Left hindlimb (tissue), 1 donor: ENCODE measurements around the gene COG2.
"Not testable (repeated sequence)": the region's sequence is repeated elsewhere in the genome, so short reads cannot be mapped to it uniquely, and the experiment has no call there.

Source experiments
- DNase-seq: peaks from one replicate; pipeline ENCODE4 v3.0.0-alpha.2; 2018

The COG2 gene

GRCh38 chr1:230626232-230626631 is 16.0 kb upstream of the COG2 start:
- no peak for DNase-seq

GRCh38 chr1:230627767-230628166 is 14.5 kb upstream of the COG2 start:
- no peak for DNase-seq

DNA sequence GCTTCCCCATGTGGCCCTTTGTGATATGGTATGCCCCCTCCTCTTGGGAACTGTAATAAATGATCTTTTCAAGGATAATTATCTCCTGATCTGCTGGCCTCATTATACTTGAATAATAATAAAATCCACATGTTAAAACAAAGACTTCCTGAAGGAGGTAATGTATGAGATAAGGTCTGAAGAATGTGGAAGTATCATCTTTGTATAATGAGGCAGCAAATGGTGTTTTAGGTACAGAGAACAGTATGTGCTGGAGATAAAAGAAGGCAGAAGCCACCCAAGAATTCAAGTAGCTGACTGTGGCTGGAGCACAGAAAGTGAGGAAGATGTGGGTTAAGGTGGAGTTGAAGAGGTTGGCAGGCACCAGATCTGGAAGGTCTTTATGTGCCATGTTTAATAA is 12.8 kb upstream of the COG2 start:
- no peak for DNase-seq

GRCh38 chr1:230631477-230631876 is 10.8 kb upstream of the COG2 start:
- no peak for DNase-seq

- DNase-seq: no peak
Observed at GRCh38 chr1:230632273-230632873, 9.9 kb upstream of the COG2 start.

- no peak for DNase-seq
Observed at GRCh38 chr1:230633469-230633868, 8.8 kb upstream of the COG2 start.

GRCh38 chr1:230634384-230634783 is 7.9 kb upstream of the COG2 start:
- DNase-seq: no peak

GRCh38 chr1:230636575-230637148 is 5.6 kb upstream of the COG2 start:
- DNase-seq: no peak

GRCh38 chr1:230639714-230640209 is 2.5 kb upstream of the COG2 start:
- no peak for DNase-seq

- no peak for DNase-seq
Observed at GRCh38 chr1:230641346-230641745, 935 bp upstream of the COG2 start.

GRCh38 chr1:230641900-230642262 is 400 bp upstream of the COG2 start:
- DNase-seq: no peak

GRCh38 chr1:230643908-230644307 is 1.6 kb downstream of the COG2 start:
- DNase-seq: no peak

DNA sequence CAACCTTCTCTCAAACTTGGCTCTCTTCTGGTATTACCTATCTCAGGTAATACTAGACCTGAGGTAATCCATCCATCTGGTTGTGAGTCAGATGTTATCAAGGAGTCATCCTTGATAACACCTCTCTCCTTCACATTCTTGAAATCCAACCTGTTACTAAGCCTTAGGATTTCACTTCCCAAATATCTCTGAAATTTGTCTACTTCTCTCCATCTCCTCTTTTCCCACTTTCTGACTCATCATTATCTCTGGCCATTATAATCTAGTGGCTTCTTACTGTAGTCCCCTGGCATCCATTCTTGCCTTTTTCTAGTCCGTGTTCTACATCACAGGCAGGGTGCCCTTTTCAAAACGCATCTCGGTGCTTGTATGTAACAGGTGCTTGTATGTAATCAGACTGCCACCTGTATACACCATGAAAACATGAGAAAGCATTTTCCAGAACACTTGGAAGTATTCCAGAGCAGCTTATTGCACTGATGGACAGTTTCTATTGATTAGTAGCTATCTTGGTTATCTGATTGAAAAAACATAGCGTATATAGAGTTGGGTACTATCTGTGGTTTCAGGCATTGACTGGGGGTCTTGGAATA is 4.5 kb downstream of the COG2 start:
- DNase-seq: no peak

DNA sequence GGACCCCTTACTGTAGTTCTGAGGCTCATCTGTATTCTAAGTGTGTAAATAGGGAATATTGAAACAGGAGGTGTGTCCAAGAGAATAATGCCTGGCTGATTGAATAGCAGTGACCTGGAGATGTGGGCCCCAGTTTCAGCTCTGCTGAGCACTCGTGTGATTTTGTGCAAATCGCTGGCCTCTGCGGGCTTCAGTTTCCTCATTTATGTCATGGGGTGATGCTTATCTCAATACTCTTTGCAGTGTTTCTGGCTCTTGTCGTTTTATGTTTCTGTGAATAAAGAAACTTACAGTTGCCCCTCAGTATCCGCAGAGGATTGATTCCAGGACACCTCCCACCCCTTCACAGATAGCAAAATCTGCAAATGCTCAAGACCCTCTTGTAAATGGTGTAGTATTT is 5.0 kb downstream of the COG2 start:
- DNase-seq: no peak

DNA sequence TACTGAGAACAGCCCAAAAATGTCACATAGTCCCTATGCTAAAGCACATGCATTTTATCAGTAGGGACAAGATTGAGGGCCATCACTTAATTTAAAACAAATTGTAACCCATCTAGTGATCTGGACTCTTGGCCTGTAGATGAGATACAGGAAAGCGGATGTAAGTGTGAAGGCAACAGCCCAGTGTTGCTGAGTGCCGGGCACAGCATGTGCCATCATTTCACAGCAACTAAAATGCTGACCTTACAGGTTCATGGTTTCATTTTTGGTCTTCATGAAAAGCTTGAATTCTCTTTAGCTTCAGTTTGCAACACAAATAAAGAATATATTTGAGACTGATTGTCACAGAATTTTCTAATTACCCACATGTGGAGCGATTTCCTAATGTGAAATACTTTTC is 5.8 kb downstream of the COG2 start:
- DNase-seq: no peak

GRCh38 chr1:230650300-230650699 is 8.0 kb downstream of the COG2 start:
- DNase-seq: no peak

DNA sequence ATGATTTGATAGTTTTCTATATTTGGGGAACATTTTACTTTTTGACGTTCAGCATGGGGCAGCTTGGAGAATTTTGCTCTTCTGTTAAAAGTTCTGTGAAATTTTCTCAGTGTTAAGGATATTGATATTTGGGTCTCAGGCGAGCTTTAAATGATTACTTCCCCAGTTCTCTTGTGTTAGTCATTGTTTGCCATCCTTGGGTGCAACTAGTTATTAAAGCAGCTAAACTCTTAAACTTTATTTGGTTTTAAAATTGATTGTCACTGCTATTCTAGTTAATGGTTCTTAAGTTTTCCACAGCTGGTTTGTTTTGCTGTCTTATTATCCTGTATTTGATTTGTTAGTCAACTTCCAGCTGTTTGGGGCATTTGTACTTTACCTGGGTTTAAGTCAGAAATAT is 9.0 kb downstream of the COG2 start:
- no peak for DNase-seq

DNA sequence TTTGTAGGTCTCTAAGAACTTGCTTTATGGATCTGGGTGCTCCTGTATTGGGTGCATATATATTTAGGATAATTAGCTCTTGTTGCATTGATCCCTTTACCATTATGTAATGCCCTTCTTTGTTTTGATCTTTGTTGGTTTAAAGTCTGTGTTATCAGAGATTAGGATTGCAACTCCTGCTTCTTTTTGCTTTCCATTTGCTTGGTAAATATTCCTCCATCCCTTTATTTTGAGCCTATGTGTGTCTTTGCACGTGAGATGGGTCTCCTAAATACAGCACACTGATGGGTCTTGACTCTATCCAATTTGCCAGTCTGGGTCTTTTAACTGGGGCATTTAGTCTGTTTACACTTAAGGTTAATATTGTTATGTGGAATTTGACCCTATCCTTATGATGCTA is 14.4 kb downstream of the COG2 start:
- DNase-seq: not testable (repeated sequence)

DNA sequence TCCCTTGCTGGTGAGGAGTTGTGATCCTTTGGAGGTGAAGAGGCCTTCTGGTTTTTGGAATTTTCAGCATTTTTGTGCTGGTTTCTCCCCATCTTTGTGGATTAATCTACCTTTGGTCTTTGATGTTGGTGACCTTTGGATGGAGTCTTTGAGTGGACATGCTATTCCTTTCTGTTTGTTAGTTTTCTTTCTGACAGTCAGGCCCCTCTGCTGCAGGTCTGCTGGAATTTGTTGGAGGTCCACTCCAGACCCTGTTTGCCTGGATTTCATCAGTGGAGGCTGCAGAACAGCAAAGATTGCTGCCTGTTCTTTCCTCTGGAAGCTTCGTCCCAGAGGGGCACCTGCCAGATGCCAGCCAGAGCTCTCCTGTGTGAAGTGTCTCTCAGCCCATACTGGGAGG is 15.8 kb downstream of the COG2 start:
- DNase-seq: not testable (repeated sequence)

- no peak for DNase-seq
Observed at GRCh38 chr1:230658691-230659090, 16.4 kb downstream of the COG2 start.

- DNase-seq: no peak
Observed at GRCh38 chr1:230661976-230662375, 19.7 kb downstream of the COG2 start.

DNA sequence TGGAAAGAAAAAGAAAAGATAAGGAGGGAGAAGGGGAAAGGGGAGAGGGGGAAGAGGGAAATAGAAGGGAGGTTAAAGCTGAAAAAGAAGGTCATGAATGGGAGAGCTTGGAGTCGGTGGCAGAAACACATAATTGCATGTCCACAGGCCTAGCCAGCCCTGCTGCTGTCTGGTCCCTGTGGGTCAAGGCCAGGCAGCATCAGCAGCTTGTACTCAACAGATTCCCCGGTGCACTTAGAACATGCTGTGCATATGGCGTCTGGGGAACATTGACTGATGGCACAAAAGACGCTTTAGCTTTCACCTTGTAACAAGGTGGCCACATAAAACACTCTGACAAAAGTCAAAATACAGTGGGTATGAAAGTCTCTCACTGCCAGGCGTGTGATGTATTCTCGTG is 25.9 kb downstream of the COG2 start:
- DNase-seq: no peak

DNA sequence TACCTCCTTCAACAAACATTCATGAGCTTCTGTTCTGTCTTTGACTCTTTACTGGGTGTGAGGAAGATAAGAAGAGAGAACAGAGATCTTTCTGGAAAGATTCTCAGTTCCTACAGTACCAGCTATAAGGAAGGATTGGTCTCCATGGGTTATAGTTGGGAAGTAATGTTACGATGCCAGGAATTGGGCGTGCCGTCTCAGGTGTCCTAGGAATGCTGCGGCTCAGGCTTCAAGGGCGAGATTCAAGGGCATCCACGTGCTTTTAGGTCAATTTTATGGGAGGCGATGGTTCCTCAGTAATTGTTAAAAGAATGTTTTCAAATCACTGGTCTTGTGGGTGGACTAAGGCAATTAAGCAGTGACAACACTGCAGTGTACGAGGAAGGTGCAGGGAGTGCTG is 27.3 kb downstream of the COG2 start:
- no peak for DNase-seq

DNA sequence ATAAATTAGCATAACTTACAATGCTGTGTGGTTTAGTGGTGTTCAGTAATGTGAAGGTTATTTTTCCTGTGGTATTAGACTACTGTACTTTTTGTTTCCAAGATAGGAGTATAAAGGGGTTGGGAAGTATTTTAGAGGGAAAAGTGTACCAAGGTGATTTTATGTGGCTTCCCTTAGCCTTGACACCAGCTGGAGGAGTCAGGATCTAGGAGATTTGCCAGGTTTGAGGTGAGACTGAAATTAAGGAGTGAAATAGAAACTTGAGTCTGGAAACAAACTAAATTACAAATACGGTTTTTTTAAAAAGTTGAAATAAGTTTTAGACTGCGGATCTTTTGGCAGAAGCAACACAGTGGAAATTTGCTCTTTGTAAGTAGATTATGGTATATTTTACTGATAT is 32.3 kb downstream of the COG2 start:
- no peak for DNase-seq

DNA sequence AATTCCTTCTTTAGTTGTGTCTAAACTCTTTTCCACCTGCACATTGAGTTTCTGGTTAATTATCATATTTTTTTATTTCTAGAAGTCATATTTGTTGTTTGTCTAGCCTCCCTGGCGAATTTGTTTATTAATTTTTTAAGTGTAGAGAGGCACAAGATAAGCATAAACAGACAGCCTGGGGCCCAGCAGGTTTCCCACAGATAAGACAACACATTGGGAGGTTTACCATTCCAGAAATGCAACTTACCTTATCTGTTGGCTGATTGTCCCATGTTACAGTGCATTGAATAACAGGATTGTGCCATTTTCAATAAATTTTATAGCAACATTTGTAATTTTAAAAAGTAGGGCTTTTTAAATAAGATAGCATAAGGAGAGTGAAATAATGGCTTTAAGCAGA is 34.9 kb downstream of the COG2 start:
- no peak for DNase-seq
